Measurements from ENCODE around the gene RNF217. TPM values are rescaled to one million over a fixed set of nuclear protein-coding genes. Genes with fewer than 3 reads are reported as not detected.
A peak's percentile ranks its signal among the peaks of the same experiment; 100 is the strongest.

Gene RNF217
- total and polyA plus RNA-seq, 7 donors = 2.3 to 22.5 (median 11.5) TPM

DNA sequence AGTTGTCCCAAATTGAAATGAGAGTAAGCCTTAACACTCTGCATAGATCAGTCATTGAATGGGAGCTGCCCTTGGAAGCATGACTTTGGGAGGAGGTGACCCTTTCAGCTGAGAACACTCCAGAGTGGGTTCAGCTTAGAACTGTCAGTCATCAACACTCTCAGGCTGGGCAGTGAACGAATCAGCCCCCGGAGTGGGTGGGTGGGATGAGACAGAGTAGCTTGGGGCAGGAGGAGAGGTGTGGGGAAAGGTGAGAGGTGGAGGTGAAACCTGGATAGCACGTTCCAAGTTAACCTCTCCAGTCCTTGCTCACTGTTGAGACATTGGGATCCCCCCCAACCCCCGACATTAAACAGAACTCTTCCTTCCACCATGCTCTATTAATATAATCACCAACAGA lies 136.0 kb downstream of the RNF217 start:
- H3K36me3 ChIP-seq (ENCODE audit: insufficient read depth in 1 of 2, low read depth in 1 of 2) = no peaks in the 10 kb centered on the region
- no peaks in the 10 kb centered on the region for H3K9me3 ChIP-seq
- TF ChIP-seq, protein P1, sequence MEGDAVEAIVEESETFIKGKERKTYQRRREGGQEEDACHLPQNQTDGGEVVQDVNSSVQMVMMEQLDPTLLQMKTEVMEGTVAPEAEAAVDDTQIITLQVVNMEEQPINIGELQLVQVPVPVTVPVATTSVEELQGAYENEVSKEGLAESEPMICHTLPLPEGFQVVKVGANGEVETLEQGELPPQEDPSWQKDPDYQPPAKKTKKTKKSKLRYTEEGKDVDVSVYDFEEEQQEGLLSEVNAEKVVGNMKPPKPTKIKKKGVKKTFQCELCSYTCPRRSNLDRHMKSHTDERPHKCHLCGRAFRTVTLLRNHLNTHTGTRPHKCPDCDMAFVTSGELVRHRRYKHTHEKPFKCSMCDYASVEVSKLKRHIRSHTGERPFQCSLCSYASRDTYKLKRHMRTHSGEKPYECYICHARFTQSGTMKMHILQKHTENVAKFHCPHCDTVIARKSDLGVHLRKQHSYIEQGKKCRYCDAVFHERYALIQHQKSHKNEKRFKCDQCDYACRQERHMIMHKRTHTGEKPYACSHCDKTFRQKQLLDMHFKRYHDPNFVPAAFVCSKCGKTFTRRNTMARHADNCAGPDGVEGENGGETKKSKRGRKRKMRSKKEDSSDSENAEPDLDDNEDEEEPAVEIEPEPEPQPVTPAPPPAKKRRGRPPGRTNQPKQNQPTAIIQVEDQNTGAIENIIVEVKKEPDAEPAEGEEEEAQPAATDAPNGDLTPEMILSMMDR (IDR thresholded peaks at IDR 0.05) = no peak
- ATAC-seq (no peak), DNase-seq (no peak)
- H3K4me3 ChIP-seq = no peak overlapping the region
- H3K27ac ChIP-seq = no peak overlapping the region
- H3K4me1 ChIP-seq = no peaks in the 10 kb centered on the region
- H3K27me3 ChIP-seq (ENCODE audit: insufficient read depth in 3 of 3, low read length in 2 of 3) = no peaks in the 10 kb centered on the region
- intact Hi-C loops (cut with DNase I) = no loop called here
- WGBS, 3 donors = 91 to 97% (median 93%) methylated on average over 4 of the region's 4 CpGs

DNA sequence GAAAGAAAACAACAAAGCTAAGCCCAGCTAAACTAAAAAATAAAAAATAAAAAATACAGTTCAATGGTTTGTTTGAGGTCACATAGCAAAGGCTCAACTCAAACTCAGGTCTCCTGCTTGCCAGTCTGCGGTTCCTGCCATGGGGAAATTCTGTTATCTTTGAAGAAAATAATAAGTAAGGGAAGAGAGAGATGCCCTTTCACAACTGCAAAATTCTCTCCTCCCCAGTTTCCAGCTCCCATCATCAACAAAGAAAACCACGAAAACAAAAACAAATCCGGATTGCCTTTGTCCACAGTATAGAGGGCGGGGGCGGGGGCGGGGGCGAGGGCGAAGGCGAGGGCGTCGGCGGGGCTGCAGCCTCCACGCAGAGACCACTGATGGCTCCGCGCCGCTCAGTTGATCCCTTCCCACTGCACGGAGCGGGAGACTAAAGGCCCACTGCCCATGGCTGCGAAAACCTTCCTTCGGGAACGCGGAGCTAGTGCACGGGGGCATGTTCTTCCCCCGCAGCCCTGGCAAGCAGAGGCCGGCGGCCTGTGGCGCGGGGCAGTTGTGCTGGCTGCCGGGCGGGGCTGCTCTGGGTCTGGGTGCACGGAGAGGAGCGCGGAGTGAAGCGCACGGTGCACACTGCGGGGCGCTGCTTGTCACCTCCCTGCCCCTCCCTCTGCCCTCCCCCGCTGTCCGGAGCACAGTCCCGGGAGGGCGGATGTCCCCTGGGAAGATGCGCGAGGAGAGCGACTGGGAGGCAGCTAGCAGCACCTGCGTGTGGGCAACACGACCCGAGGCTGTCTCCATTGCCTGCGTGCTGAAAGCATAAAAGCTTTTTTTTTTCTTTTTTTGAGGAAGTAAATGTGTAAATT lies 137.2 kb downstream of the RNF217 start:
- 2 to 5% (median 2%) methylated on average over 39 to 48 of the region's 48 CpGs for WGBS, 3 donors
- no peaks in the 10 kb centered on the region for H3K9me3 ChIP-seq
- intact Hi-C loops (cut with DNase I) = loop anchor here in 1 of 2 donors (2.0 kb wide), 1 partner anchor 47 kb away; no protein-coding TSS in a partner anchor
- TF ChIP-seq, protein P1 (IDR thresholded peaks at IDR 0.05) = no peak
- H3K4me1 ChIP-seq = no peaks in the 10 kb centered on the region
- H3K27me3 ChIP-seq (ENCODE audit: insufficient read depth in 3 of 3, low read length in 2 of 3) = no peaks in the 10 kb centered on the region
- peak; percentile 57 to 78 for DNase-seq
- peak overlapping the region; percentile 78 for H3K4me3 ChIP-seq
- peak; percentile 80 to 95 (median 93) for ATAC-seq
- H3K36me3 ChIP-seq (ENCODE audit: insufficient read depth in 1 of 2, low read depth in 1 of 2) = no peaks in the 10 kb centered on the region
- H3K27ac ChIP-seq = no peak overlapping the region

DNA sequence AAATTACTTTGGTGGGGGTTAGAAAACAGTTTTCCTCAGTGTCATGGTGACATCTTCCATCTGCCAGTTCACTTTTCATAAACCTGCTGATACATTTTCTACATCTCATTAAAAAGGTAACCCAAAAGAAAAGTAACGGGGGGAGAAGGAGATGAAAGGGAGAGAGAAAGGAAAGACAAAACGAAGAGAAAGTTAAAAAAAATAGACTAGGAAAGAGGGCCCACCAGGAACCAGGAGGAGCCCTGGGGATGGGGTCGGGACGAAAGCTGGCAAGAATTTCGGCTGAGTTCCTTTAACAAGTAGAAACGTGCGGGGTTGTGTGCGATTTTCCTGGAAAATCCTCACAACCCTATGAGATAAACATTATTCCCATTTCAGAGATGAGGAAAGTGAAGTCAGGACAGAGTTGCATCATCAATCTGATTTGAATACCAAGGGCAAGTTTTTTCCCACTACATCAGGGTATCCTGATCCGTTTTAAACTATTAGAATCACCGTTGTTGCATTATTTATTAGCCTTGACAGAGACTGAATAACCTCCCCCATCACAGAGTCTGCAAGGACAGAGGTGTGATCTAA lies 137.9 kb downstream of the RNF217 start:
- H3K27ac ChIP-seq = no peak overlapping the region
- H3K36me3 ChIP-seq (ENCODE audit: insufficient read depth in 1 of 2, low read depth in 1 of 2) = no peaks in the 10 kb centered on the region
- WGBS, 3 donors = 85 to 89% (median 87%) methylated on average over 10 of the region's 10 CpGs
- DNase-seq = no peak
- no peaks in the 10 kb centered on the region for H3K4me1 ChIP-seq
- ATAC-seq = no peak
- TF ChIP-seq, protein P1 (IDR thresholded peaks at IDR 0.05) = no peak
- H3K9me3 ChIP-seq = no peaks in the 10 kb centered on the region
- no peaks in the 10 kb centered on the region for H3K27me3 ChIP-seq (ENCODE audit: insufficient read depth in 3 of 3, low read length in 2 of 3)
- peak overlapping the region; percentile 78 for H3K4me3 ChIP-seq
- intact Hi-C loops (cut with DNase I) = loop anchor here in 1 of 2 donors (2.0 kb wide), 1 partner anchor 47 kb away; no protein-coding TSS in a partner anchor

DNA sequence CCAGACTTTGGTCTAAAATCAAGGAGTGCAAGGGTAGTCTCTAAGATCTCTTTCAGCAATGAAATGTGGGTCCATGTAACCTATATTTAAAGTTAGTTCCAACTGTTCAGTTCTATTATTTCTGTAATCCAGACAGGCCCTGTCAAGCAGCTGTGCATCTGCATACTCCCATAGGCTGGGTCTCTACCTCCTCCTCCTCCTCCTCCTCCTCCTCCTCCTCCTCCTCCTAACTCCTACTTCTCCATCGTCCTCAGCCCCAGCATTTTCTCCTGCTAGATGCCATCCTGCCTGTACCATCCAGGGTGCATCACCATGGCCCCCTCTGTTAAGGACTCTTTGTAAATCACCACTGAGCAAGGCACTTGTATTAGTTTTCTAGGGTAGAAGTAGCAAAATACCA lies 138.9 kb downstream of the RNF217 start:
- no peak for ATAC-seq
- TF ChIP-seq, protein P1 (IDR thresholded peaks at IDR 0.05) = no peak
- Histone ChIP-seq H3K9me3 (no peaks in the 10 kb centered on the region), H3K27me3 (ENCODE audit: insufficient read depth in 3 of 3, low read length in 2 of 3) (no peaks in the 10 kb centered on the region), H3K4me1 (no peaks in the 10 kb centered on the region), H3K36me3 (ENCODE audit: insufficient read depth in 1 of 2, low read depth in 1 of 2) (no peaks in the 10 kb centered on the region), H3K27ac (no peak overlapping the region), H3K4me3 (no peak overlapping the region)
- DNase-seq = no peak
- 57 to 67% (median 67%) methylated on average over 1 of the region's 1 CpG for WGBS, 3 donors
- intact Hi-C loops (cut with DNase I) = loop anchor here in 1 of 2 donors (2.0 kb wide), 1 partner anchor 48 kb away; no protein-coding TSS in a partner anchor
